ENCODE data around the gene OR10AD1.
A peak's percentile ranks its signal among the peaks of the same experiment; 100 is the strongest.
"Not testable (repeated sequence)": the region's sequence is repeated elsewhere in the genome, so short reads cannot be mapped to it uniquely, and the experiment has no call there.

The OR10AD1 gene

GRCh38 chr12:48160807-48161206 is 42.3 kb downstream of the OR10AD1 start:
- peaks cover 13 to 17% of the 10 kb centered on the region in 2 donors for H3K4me1 Mint-ChIP-seq
- no peaks in the 10 kb centered on the region for H3K36me3 Mint-ChIP-seq
- DNase-seq (no peak), ATAC-seq (replicated peaks) (no peak)
- no peaks in the 10 kb centered on the region for H3K9me3 Mint-ChIP-seq
- no peak overlapping the region for H3K27ac Mint-ChIP-seq
- H3K27me3 Mint-ChIP-seq, result peaks cover 12 to 15% of the 10 kb centered on the region in 2 donors
- H3K4me3 Mint-ChIP-seq, result no peak overlapping the region

- Mint-ChIP-seq H3K4me3 (no peak overlapping the region), H3K27ac (no peak overlapping the region), H3K9me3 (no peaks in the 10 kb centered on the region)
These were observed 43.0 kb downstream of the OR10AD1 start for GRCh38 chr12:48160046-48160445.

GRCh38 chr12:48157889-48158370 is 45.2 kb downstream of the OR10AD1 start:
- no peaks in the 10 kb centered on the region for H3K9me3 Mint-ChIP-seq
- no peak for DNase-seq
- ATAC-seq (replicated peaks), result no peak
- peaks cover 5% of the 10 kb centered on the region in 2 donors for H3K36me3 Mint-ChIP-seq
- peak overlapping the region; percentile 93 to 95 for H3K4me3 Mint-ChIP-seq
- H3K4me1 Mint-ChIP-seq, result peaks cover 19 to 22% of the 10 kb centered on the region in 2 donors
- H3K27ac Mint-ChIP-seq, result peak overlapping the region; percentile 97
- peaks cover 2 to 6% of the 10 kb centered on the region in 2 donors for H3K27me3 Mint-ChIP-seq

More at GRCh38 chr12:48160046-48160445, 43.0 kb downstream of the OR10AD1 start:
- no peak for ATAC-seq (replicated peaks)
- DNase-seq, result no peak
- H3K36me3 Mint-ChIP-seq, result no peaks in the 10 kb centered on the region
- peaks cover 13 to 17% of the 10 kb centered on the region in 2 donors for H3K4me1 Mint-ChIP-seq
- peaks cover 9 to 13% of the 10 kb centered on the region in 2 donors for H3K27me3 Mint-ChIP-seq

- peak within 1 kb of the TSS; percentile 93 to 95 for H3K4me3 Mint-ChIP-seq
- peaks cover 5 to 7% of the 10 kb centered on the region in 2 donors for H3K36me3 Mint-ChIP-seq
- H3K27me3 Mint-ChIP-seq, result peaks cover 0 to 4% of the 10 kb centered on the region in 2 donors
- H3K4me1 Mint-ChIP-seq, result peaks cover 20 to 23% of the 10 kb centered on the region in 2 donors
- H3K27ac Mint-ChIP-seq, result peak within 1 kb of the TSS; percentile 97
- no peaks in the 10 kb centered on the region for H3K9me3 Mint-ChIP-seq
- peak; percentile 99 for DNase-seq
- ATAC-seq (replicated peaks), result peak; percentile 96 to 97
These were observed 45.8 kb downstream of the OR10AD1 start, which contains the start of gene ASB8 for GRCh38 chr12:48157018-48157888. TSS of gene ASB8 (minus strand) at chr12:48157515. CDS start at chr12:48153496, 4,019 bp downstream.

- ATAC-seq (replicated peaks), result no peak
- Mint-ChIP-seq H3K27me3 (peaks cover 0 to under 1% of the 10 kb centered on the region in 2 donors), H3K4me3 (peak overlapping the region; percentile 93 to 95), H3K27ac (peak overlapping the region; percentile 88), H3K9me3 (no peaks in the 10 kb centered on the region), H3K36me3 (peaks cover 5 to 12% of the 10 kb centered on the region in 2 donors), H3K4me1 (peaks cover 20 to 23% of the 10 kb centered on the region in 2 donors)
- no peak for DNase-seq
These were observed 46.5 kb downstream of the OR10AD1 start for GRCh38 chr12:48156652-48157017.

- not testable (repeated sequence) for H3K9me3 Mint-ChIP-seq; ATAC-seq (replicated peaks); DNase-seq; H3K4me3 Mint-ChIP-seq; H3K27me3 Mint-ChIP-seq; H3K27ac Mint-ChIP-seq
- Mint-ChIP-seq H3K36me3 (peaks cover 5 to 13% of the 10 kb centered on the region in 2 donors), H3K4me1 (peaks cover 20 to 23% of the 10 kb centered on the region in 2 donors)
These were observed 47.3 kb downstream of the OR10AD1 start for GRCh38 chr12:48155786-48156185.

Data from stimulated activated naive B cell treated with anti-CD40 and anti-IgM and Interleukin-4, amounts not matched to agents 10 μg/mL and 1 μg/mL and 100 μg/mL, for 72 hours (primary cell).